Erythroblast (primary cell): ENCODE results near the gene NRG3.

Source experiments
- GATA1 ChIP-seq: IDR thresholded peaks from 2 replicates; pipeline ENCODE4 v1.6.1; 2011; ENCODE audit warnings: low read depth, mild to moderate bottlenecking, control low read depth, low read length, moderate library complexity
- POLR2A ChIP-seq: IDR thresholded peaks from 2 replicates; pipeline ENCODE4 v1.6.1; 2011; ENCODE audit warnings: mild to moderate bottlenecking, low read length

DNA sequence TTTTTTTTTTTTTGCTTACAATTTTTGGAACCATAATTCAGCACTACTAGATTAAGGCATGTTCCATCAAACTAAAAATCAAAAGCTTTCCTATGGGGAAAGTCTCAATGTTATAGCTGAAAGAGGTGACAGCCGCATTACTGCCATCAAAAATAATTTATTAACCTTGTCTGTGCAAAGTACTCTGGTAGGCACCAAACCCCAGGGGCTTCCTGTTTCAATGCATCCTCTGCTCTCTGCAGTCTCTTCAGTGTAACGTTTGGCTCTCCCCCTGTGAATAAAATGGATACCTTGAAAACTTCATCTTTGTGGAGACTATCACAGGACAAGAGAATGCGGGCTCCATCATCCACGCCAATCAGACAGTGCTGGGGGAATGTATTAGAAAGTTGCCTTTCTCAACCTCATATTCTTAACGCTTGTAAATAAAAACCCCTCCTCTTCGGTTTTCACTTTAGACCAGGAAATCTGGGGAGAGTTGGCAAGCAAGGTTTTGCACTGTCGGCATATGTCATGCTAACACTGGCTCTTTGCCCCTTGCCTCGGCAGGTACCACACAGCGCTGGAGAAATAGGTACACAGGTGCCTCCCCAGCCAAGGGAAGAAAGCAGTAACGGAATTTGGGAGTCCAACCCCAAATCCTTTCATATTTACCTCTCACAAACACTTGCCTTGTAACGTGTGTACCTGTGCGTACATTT is 1.6 kb upstream of the NRG3 start:
- no peak for TF ChIP-seq POLR2A
- TF ChIP-seq GATA1, result no peak
